Measurements from ENCODE around the gene DPT. TPM values are rescaled to one million over a fixed set of nuclear protein-coding genes. Genes with fewer than 3 reads are reported as not detected.
A peak's percentile ranks its signal among the peaks of the same experiment; 100 is the strongest.

DPT gene
- total RNA-seq, 1 donor from 2014 or later = 144 TPM

GRCh38 chr1:168698453-168698852 lies 30.6 kb downstream of the DPT start:
- DNase-seq = no peak

- DNase-seq = no peak
Measured at GRCh38 chr1:168697356-168698126, 31.5 kb downstream of the DPT start.

DNA sequence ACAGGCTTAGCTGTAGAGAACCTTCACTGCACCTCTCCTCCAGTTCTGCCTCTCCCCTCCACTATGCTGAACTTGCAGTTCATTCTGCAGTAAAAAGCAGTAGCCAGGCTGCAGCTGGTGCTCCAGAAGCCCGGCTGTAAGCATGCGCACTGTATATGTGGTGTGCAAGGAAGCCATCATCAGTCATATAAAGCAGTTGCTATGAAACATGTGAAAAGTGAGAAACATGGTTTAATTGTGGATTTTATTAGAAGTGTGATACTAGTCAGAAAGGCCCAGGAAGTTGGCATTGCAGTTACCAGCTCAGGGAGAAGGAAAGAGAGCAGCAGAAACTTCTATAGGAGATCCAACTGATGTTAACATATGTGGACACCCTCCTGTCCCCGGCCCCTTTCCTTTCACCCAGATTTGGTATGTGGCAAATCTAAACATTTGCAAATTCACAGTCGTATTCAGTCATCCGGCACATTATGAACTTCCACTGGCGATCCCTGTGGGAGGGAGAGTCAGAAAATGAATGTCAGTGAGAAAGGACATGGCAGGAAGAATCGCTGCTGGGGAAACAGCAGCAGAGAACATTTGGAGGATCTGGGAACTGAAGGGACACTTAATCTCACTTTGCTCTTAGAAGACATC lies 32.8 kb downstream of the DPT start:
- peak; percentile 17 for DNase-seq

DNA sequence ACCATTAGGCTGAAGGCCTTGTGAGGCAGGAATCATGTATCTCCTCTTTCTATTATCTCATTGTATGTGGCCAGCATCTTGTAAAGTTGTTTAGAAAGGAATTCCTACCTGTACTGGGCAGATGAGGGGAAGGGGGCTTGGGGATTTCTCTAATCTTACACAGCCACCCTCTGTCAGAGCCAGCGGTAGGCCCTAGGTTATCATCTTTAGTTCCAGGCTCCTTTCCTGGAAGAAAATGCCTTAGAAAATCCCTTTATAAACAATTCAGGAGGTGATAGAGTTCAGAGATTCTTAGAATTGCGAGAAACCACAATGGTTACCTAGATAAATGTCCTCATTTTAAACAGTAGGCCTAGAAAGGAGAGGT lies 35.2 kb downstream of the DPT start:
- DNase-seq = no peak

DNA sequence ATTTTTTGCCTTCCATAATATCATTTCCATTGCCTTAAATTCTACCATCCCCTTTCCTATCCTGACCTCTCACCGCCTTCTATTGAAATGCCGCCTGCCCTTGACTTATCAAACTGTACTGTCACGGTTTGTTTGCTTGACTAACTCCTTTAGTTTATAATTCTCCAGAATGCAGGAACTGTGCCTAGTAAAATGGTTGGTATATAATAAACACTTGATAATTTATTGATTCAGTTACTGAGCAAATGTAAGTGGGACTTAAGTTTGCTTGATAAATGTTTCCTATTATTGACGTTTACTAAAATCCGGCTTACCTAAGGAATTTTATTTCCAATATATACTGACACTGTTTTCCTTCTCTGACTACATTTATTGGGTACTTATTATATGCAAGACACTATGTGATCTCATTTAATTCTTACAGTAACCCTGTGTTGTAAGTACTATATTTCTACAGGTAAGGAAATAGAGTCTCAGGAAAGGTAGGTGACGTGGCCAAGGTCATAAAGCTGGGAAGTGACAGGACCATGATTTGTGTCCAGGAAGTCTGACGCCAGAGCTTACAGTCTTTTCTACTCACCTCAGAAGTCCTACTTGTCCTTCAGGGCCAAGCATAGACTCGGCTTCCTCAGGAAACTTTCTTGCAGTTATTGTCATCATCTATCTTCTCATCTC lies 35.7 kb downstream of the DPT start:
- DNase-seq = no peak

DNA sequence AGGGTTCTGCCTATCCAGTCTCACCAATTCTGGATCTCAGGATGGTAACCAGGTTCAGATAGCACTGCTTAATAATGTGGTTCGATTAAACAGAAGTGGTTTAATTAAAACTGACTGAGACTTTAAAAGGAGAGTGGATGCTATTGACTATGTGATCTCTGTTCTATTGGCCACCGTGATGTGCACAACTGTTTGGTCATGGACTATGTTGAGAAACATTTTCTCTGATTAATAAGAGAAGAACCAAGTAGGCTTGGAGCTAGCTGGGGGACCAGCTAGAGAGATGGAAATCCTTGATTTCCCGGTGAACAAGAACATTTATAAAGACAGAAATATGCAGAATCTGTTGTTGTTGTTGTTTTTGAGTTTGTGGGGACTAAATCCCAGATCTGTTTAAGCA lies 36.5 kb downstream of the DPT start:
- DNase-seq = no peak

DNA sequence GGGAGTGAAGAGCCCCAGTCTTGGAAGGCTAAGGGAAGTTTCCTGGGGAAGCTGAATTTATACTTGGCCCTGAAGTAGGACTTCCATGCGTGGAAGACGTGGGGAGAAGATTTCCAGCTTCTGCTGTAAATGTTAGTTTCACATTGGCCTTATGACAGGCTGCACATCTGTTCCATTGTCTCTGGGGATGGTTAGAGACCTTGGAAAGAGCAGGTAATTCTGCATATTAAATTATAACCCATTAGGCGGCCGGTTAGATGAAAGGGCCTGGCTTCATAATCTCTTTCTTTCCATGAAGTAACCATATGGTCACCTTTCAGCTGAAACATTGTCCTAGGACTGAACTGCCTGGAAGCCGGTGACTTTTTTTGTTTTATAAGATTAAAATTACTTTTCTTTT lies 37.5 kb downstream of the DPT start:
- peak; percentile 58 for DNase-seq

DNA sequence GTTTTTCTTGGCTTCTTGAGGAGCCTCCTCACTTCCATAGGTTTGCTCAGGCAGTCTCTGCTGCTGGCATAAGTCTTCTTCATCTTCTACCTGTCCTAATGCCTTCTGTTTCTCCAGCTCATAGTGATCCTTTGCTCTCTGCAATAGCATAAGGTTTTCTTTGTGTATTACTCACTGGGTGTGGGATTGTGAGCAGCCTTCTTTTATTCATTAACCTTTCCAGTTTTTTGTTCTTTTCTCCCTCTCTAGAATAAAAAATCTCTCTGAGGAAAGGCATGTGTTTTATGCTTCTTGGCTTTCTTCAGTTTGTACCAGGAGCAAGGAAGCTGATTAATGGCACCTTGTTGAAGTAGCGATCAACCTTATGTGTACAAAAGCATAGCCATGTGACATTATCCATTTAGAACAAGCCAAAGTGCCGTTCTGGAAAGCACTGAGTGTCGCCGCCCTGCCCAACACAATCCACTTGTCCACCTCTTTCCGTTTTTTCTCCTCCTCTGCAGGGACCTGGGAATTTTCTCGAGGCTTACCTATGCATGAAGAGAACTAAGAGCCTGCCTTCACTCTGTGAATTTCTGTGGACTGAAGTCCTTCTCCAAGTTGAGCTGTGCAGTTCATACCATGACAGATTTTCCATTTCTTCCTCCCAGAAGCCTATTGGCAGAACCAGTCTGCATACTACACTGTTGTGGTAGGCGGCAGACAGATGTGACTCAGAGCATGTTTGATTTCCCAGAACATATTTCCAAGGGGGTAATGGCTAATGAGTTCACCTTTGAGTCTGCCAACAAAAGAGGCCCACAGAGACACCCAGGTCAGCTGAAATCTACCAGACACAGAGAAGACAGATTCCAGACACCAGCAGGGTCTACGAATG lies 39.0 kb downstream of the DPT start:
- DNase-seq = peak; percentile 61

DNA sequence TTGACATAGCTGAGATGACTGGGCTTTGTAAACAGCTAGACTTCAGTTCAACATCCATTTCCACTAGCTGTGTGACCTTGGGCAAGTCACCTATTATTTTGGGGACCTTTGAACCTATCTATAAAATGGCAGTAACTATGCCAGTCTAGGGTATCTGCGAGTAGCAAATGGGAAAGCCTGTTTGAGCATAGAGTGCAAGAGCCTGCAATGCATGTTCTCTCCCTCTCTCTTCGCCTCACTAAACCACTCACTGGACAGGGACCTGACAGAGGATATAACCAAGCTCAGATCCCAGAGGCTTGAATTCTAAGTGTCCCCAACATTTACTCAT lies 39.7 kb downstream of the DPT start:
- DNase-seq = no peak

GRCh38 chr1:168688644-168689326 lies 40.2 kb downstream of the DPT start:
- no peak for DNase-seq

DNA sequence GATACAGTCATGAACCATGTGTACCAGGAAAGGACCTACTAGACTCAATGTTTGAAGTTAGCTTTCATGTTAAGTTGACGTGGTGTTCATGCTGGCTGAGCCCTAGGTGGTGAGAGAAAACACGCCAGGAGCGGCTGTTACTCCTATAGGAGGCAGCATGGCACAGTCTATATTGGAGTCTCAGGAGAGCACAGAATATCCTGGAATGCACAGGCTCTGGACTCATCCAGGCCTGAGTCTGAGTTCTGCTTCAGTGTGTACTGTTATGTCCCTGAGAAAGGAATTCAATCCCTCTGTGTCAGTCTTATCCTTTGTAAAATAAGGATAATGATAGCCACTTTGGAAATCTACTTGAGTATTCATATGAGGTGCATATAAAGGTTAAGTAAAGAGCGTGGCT lies 41.2 kb downstream of the DPT start:
- DNase-seq = no peak

DNA sequence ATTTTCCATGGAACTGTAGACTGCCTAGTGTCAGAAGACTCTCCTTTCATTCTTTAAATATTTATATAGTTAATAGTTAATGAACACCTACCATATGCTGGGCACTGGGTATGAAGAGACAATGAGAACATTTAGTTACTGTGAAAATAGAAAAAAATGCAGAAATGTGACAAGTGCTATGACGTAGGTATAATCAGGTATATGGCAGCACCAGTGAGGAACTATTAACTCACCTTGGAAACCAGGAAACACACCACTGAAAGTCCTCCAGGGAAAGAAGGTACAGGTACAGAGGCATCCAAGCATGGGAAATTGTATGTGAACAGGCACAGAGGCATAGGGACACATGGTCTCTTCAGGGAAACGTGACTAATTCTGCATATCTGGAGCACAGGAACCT lies 42.3 kb downstream of the DPT start:
- no peak for DNase-seq

- no peak for DNase-seq
Measured at GRCh38 chr1:168683871-168684270, 45.1 kb downstream of the DPT start.

DNA sequence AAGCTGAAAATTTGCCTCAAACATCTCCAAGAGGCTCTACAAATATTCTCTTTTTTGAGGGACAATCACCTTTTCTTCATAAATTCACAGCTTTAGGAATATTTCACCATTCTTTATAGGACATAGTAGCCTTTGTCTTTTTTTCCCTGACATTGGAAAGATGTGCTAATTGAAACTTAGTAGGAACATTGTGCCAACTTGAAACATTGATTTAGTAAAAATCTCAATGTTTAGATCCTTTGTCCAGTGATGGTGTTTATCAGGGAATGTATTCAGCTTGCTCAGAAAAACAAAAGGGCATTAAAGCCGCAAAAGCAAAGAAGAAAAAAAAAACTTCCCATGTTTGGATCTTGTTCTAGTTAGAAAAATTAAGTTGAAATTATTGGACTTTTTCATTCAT lies 52.1 kb downstream of the DPT start:
- no peak for DNase-seq

- no peak for DNase-seq
Measured at GRCh38 chr1:168676029-168676812, 52.8 kb downstream of the DPT start.

GRCh38 chr1:168673974-168674683 lies 54.9 kb downstream of the DPT start:
- peak; percentile 27 for DNase-seq

- DNase-seq = no peak
Measured at GRCh38 chr1:168672278-168672677, 56.7 kb downstream of the DPT start.

DNA sequence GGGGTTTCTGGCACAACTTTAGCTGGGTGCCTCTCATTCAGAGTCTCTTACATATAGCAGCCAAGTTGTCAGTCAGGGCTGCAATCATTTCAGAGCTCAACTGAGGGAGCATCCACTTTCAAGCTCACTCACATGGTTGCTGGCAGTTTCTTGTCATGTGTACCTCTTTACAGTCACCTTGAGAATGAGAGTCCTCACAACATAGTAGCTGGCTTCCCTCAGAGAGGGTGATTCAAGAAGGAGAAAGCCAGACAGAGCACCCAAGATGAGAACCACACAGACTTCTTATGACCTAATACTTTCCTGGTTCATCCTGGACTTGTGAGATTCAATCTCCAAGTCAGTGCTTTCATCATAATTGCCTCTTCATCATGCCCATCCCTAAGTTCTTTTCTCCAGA lies 57.2 kb downstream of the DPT start:
- DNase-seq = no peak

DNA sequence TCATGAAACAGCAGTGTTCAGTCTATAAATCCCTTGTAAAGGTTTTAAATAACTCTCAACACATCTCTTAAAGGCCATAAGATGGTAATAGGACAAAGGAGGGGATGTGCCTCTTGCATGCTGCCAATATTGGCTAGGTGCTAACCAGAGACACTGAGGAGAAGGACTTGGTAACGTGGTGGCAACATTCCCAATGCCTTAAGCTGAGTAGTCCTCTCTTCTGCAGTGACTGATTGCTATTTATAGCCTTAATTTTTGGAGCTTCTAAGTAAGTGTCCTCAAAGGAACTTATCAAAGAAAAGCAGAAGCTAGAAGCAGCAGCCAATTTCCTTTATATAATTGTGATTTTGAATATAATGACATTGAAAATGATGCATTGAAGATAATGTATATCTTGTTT lies 63.0 kb downstream of the DPT start:
- DNase-seq = no peak

- DNase-seq = no peak
Measured at GRCh38 chr1:168664069-168664834, 64.8 kb downstream of the DPT start.

All from tongue (tissue), 2 donors.